Measurements from ENCODE around the gene KPNA6.
"Not testable (repeated sequence)": the region's sequence is repeated elsewhere in the genome, so short reads cannot be mapped to it uniquely, and the experiment has no call there.

Gene KPNA6

GRCh38 chr1:32159189-32159588 is 51.3 kb downstream of the KPNA6 start:
- Histone ChIP-seq H3K9ac (ENCODE audit: low read length) (no peak overlapping the region), H3K4me3 (ENCODE audit: low read length) (no peak overlapping the region), H3K4me1 (ENCODE audit: control insufficient read depth, insufficient read depth, low read length) (no peaks in the 10 kb centered on the region), H3K27ac (ENCODE audit: low read depth, low read length) (no peak overlapping the region), H3K36me3 (ENCODE audit: control insufficient read depth, insufficient read depth, low read length) (peaks cover 48% of the 10 kb centered on the region), H3K27me3 (ENCODE audit: control insufficient read depth, insufficient read depth, low read length) (no peaks in the 10 kb centered on the region)

- Histone ChIP-seq H3K27me3 (ENCODE audit: control insufficient read depth, insufficient read depth, low read length) (no peaks in the 10 kb centered on the region), H3K4me3 (ENCODE audit: low read length) (no peak overlapping the region), H3K9ac (ENCODE audit: low read length) (no peak overlapping the region), H3K36me3 (ENCODE audit: control insufficient read depth, insufficient read depth, low read length) (peaks cover 38% of the 10 kb centered on the region), H3K27ac (ENCODE audit: low read depth, low read length) (no peak overlapping the region), H3K4me1 (ENCODE audit: control insufficient read depth, insufficient read depth, low read length) (no peaks in the 10 kb centered on the region)
These were observed 55.5 kb downstream of the KPNA6 start for GRCh38 chr1:32163405-32163804.

- not testable (repeated sequence) for H3K4me1 ChIP-seq (ENCODE audit: control insufficient read depth, insufficient read depth, low read length); H3K4me3 ChIP-seq (ENCODE audit: low read length); H3K27me3 ChIP-seq (ENCODE audit: control insufficient read depth, insufficient read depth, low read length); H3K9ac ChIP-seq (ENCODE audit: low read length); H3K27ac ChIP-seq (ENCODE audit: low read depth, low read length)
- H3K36me3 ChIP-seq (ENCODE audit: control insufficient read depth, insufficient read depth, low read length): peaks cover 34% of the 10 kb centered on the region
These were observed 57.8 kb downstream of the KPNA6 start for GRCh38 chr1:32165633-32166032.

GRCh38 chr1:32170991-32171390 is 63.1 kb downstream of the KPNA6 start:
- Histone ChIP-seq H3K27ac (ENCODE audit: low read depth, low read length) (no peak overlapping the region), H3K4me1 (ENCODE audit: control insufficient read depth, insufficient read depth, low read length) (no peaks in the 10 kb centered on the region), H3K27me3 (ENCODE audit: control insufficient read depth, insufficient read depth, low read length) (no peaks in the 10 kb centered on the region), H3K36me3 (ENCODE audit: control insufficient read depth, insufficient read depth, low read length) (peaks cover 29% of the 10 kb centered on the region), H3K9ac (ENCODE audit: low read length) (no peak overlapping the region), H3K4me3 (ENCODE audit: low read length) (no peak overlapping the region)

GRCh38 chr1:32172621-32173245 is 64.9 kb downstream of the KPNA6 start:
- H3K4me1 ChIP-seq (ENCODE audit: control insufficient read depth, insufficient read depth, low read length): no peaks in the 10 kb centered on the region
- H3K36me3 ChIP-seq (ENCODE audit: control insufficient read depth, insufficient read depth, low read length): peaks cover 20% of the 10 kb centered on the region
- no peaks in the 10 kb centered on the region for H3K27me3 ChIP-seq (ENCODE audit: control insufficient read depth, insufficient read depth, low read length)
- no peak overlapping the region for H3K27ac ChIP-seq (ENCODE audit: low read depth, low read length)
- no peak overlapping the region for H3K4me3 ChIP-seq (ENCODE audit: low read length)
- H3K9ac ChIP-seq (ENCODE audit: low read length): no peak overlapping the region

GRCh38 chr1:32178380-32179192 is 70.7 kb downstream of the KPNA6 start:
- H3K27me3 ChIP-seq (ENCODE audit: control insufficient read depth, insufficient read depth, low read length): no peaks in the 10 kb centered on the region
- H3K27ac ChIP-seq (ENCODE audit: low read depth, low read length): peak overlapping the region; percentile 99
- peaks cover 17% of the 10 kb centered on the region for H3K4me1 ChIP-seq (ENCODE audit: control insufficient read depth, insufficient read depth, low read length)
- H3K36me3 ChIP-seq (ENCODE audit: control insufficient read depth, insufficient read depth, low read length): peaks cover 7% of the 10 kb centered on the region
- H3K4me3 ChIP-seq (ENCODE audit: low read length): peak overlapping the region; percentile 56
- H3K9ac ChIP-seq (ENCODE audit: low read length): peak overlapping the region; percentile 33

- Histone ChIP-seq H3K36me3 (ENCODE audit: control insufficient read depth, insufficient read depth, low read length) (peaks cover 11% of the 10 kb centered on the region), H3K4me1 (ENCODE audit: control insufficient read depth, insufficient read depth, low read length) (peaks cover 17% of the 10 kb centered on the region), H3K27ac (ENCODE audit: low read depth, low read length) (peak overlapping the region; percentile 99)
These were observed 71.3 kb downstream of the KPNA6 start for GRCh38 chr1:32179193-32179442.

GRCh38 chr1:32179443-32180185 is 71.8 kb downstream of the KPNA6 start, which contains the start of gene TXLNA:
Gene TXLNA (plus strand): TSS chr1:32179675. CDS start chr1:32180346, 671 bp downstream.
- Histone ChIP-seq H3K4me1 (ENCODE audit: control insufficient read depth, insufficient read depth, low read length) (peaks cover 17% of the 10 kb centered on the region), H3K36me3 (ENCODE audit: control insufficient read depth, insufficient read depth, low read length) (peaks cover 14% of the 10 kb centered on the region), H3K27ac (ENCODE audit: low read depth, low read length) (peak within 1 kb of the TSS; percentile 99), H3K9ac (ENCODE audit: low read length) (peak within 1 kb of the TSS; percentile 42), H3K27me3 (ENCODE audit: control insufficient read depth, insufficient read depth, low read length) (no peaks in the 10 kb centered on the region), H3K4me3 (ENCODE audit: low read length) (peak within 1 kb of the TSS; percentile 56)

More at GRCh38 chr1:32179193-32179442, 71.3 kb downstream of the KPNA6 start:
- Histone ChIP-seq H3K4me3 (ENCODE audit: low read length) (peak overlapping the region; percentile 56), H3K27me3 (ENCODE audit: control insufficient read depth, insufficient read depth, low read length) (no peaks in the 10 kb centered on the region), H3K9ac (ENCODE audit: low read length) (peak overlapping the region; percentile 33)

- Histone ChIP-seq H3K27me3 (ENCODE audit: control insufficient read depth, insufficient read depth, low read length) (no peaks in the 10 kb centered on the region), H3K4me3 (ENCODE audit: low read length) (peak overlapping the region; percentile 56), H3K36me3 (ENCODE audit: control insufficient read depth, insufficient read depth, low read length) (peaks cover 14% of the 10 kb centered on the region), H3K4me1 (ENCODE audit: control insufficient read depth, insufficient read depth, low read length) (peaks cover 17% of the 10 kb centered on the region), H3K27ac (ENCODE audit: low read depth, low read length) (peak overlapping the region; percentile 99), H3K9ac (ENCODE audit: low read length) (peak overlapping the region; percentile 42)
These were observed 72.6 kb downstream of the KPNA6 start for GRCh38 chr1:32180186-32181060.

- peak overlapping the region; percentile 99 for H3K27ac ChIP-seq (ENCODE audit: low read depth, low read length)
- H3K36me3 ChIP-seq (ENCODE audit: control insufficient read depth, insufficient read depth, low read length): peaks cover 15% of the 10 kb centered on the region
- H3K27me3 ChIP-seq (ENCODE audit: control insufficient read depth, insufficient read depth, low read length): no peaks in the 10 kb centered on the region
- peaks cover 17% of the 10 kb centered on the region for H3K4me1 ChIP-seq (ENCODE audit: control insufficient read depth, insufficient read depth, low read length)
- peak overlapping the region; percentile 56 for H3K4me3 ChIP-seq (ENCODE audit: low read length)
- no peak overlapping the region for H3K9ac ChIP-seq (ENCODE audit: low read length)
These were observed 73.2 kb downstream of the KPNA6 start for GRCh38 chr1:32181065-32181464.

GRCh38 chr1:32181563-32181962 is 73.7 kb downstream of the KPNA6 start:
- peaks cover 17% of the 10 kb centered on the region for H3K4me1 ChIP-seq (ENCODE audit: control insufficient read depth, insufficient read depth, low read length)
- peak overlapping the region; percentile 56 for H3K4me3 ChIP-seq (ENCODE audit: low read length)
- no peaks in the 10 kb centered on the region for H3K27me3 ChIP-seq (ENCODE audit: control insufficient read depth, insufficient read depth, low read length)
- H3K36me3 ChIP-seq (ENCODE audit: control insufficient read depth, insufficient read depth, low read length): peaks cover 20% of the 10 kb centered on the region
- no peak overlapping the region for H3K9ac ChIP-seq (ENCODE audit: low read length)
- peak overlapping the region; percentile 14 for H3K27ac ChIP-seq (ENCODE audit: low read depth, low read length)

GRCh38 chr1:32182060-32182459 is 74.2 kb downstream of the KPNA6 start:
- Histone ChIP-seq H3K27me3 (ENCODE audit: control insufficient read depth, insufficient read depth, low read length) (no peaks in the 10 kb centered on the region), H3K4me1 (ENCODE audit: control insufficient read depth, insufficient read depth, low read length) (peaks cover 17% of the 10 kb centered on the region), H3K36me3 (ENCODE audit: control insufficient read depth, insufficient read depth, low read length) (peaks cover 21% of the 10 kb centered on the region), H3K27ac (ENCODE audit: low read depth, low read length) (no peak overlapping the region), H3K9ac (ENCODE audit: low read length) (no peak overlapping the region), H3K4me3 (ENCODE audit: low read length) (no peak overlapping the region)
